Mesendoderm (in vitro differentiated cells): ENCODE data around the gene GAD1.

ENCODE experiments used
- DNase-seq: peaks from one replicate; pipeline ENCODE4 v3.0.0; 2013
- H2AK5ac ChIP-seq: 2 replicates; pipeline ENCODE4 v1.6.1; 2013; ENCODE audit warnings: low read length, inconsistent platforms
- H2BK120ac ChIP-seq: 2 replicates; pipeline ENCODE4 v1.6.1; 2013; ENCODE audit warnings: low read depth, mild to moderate bottlenecking, low read length, moderate library complexity, mixed read lengths
- H2BK15ac ChIP-seq: replicated peaks from 2 replicates; pipeline ENCODE4 v1.6.1; 2013; ENCODE audit warnings: low read depth, mild to moderate bottlenecking, moderate library complexity
- H2BK5ac ChIP-seq: 2 replicates; pipeline ENCODE4 v1.6.1; 2013; ENCODE audit warnings: low read length, inconsistent platforms
- H3K18ac ChIP-seq: 2 replicates; pipeline ENCODE4 v1.6.1; 2013; ENCODE audit warnings: mild to moderate bottlenecking, low read length, mixed read lengths
- H3K23ac ChIP-seq: one replicate; pipeline ENCODE4 v1.6.1; 2013; ENCODE audit warnings: low read length
- H3K27ac ChIP-seq: 2 replicates; pipeline ENCODE4 v1.5.1; 2013; ENCODE audit warnings: low read depth, mild to moderate bottlenecking, inconsistent platforms, low read length, moderate library complexity
- H3K27me3 ChIP-seq: 2 replicates; pipeline ENCODE4 v1.6.1; 2013; ENCODE audit warnings: low read length, control low read depth, mild to moderate bottlenecking, inconsistent platforms; ENCODE audit not compliant: insufficient read depth, poor library complexity
- H3K36me3 ChIP-seq: 2 replicates; pipeline ENCODE4 v1.6.1; 2013; ENCODE audit warnings: low read length, inconsistent platforms; ENCODE audit not compliant: control insufficient read depth, insufficient read depth
- H3K4ac ChIP-seq: one replicate; pipeline ENCODE4 v1.6.1; 2013; ENCODE audit warnings: low read depth, mild to moderate bottlenecking, low read length, moderate library complexity
- H3K4me1 ChIP-seq: 2 replicates; pipeline ENCODE4 v1.6.1; 2013; ENCODE audit warnings: low read depth, low read length, inconsistent platforms; ENCODE audit not compliant: control insufficient read depth
- H3K4me2 ChIP-seq: 2 replicates; pipeline ENCODE4 v1.6.1; 2013; ENCODE audit warnings: low read length
- H3K4me3 ChIP-seq: 2 replicates; pipeline ENCODE4 v1.5.1; 2013; ENCODE audit warnings: mild to moderate bottlenecking, low read length
- H3K56ac ChIP-seq: one replicate; pipeline ENCODE4 v1.6.1; 2013; ENCODE audit warnings: low read length
- H3K79me1 ChIP-seq: 2 replicates; pipeline ENCODE4 v1.6.1; 2013; ENCODE audit warnings: low read length, inconsistent platforms
- H3K79me2 ChIP-seq: 2 replicates; pipeline ENCODE4 v1.6.1; 2013; ENCODE audit warnings: mild to moderate bottlenecking, low read length; ENCODE audit not compliant: control insufficient read depth, insufficient read depth
- H3K9ac ChIP-seq: 2 replicates; pipeline ENCODE4 v1.6.1; 2013; ENCODE audit warnings: low read length, inconsistent platforms
- H4K5ac ChIP-seq: one replicate; pipeline ENCODE4 v1.6.1; 2013; ENCODE audit warnings: low read length
- H4K8ac ChIP-seq: one replicate; pipeline ENCODE4 v1.6.1; 2013; ENCODE audit warnings: low read depth, mild to moderate bottlenecking, control low read depth, low read length, moderate library complexity
- WGBS: extraction: QIAGEN DNeasy Blood & Tissue Kit; methylation state at CpG from one replicate; pipeline ENCODE4 v1.1.7; 2013; ENCODE audit warnings: low lambda C conversion rate, missing lambda C conversion rate; ENCODE audit not compliant: insufficient coverage; ENCODE audit errors: extremely low coverage; 5-methylcytosine and 5-hydroxymethylcytosine counted together

The GAD1 gene

DNA sequence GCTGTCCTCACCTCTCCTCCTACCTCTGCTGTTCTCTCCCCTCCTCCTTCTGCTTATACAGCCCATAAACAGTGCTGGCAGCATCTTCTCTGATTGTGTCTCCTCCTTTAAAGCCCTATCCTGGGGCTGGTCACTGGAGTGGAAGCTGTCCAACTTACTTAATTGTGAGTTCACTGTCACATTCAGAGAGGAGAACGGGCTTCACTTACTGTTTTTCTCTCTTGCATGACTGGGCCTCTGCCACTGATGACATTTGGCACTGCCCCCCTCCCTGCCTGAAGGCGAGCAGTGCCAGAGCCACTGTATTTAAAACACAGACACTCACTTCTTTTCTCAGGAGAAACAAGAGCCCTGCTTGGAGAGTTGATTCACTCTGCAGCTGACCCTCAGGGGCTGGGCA is 12.3 kb downstream of the GAD1 start:
- no peaks in the 10 kb centered on the region for H3K27me3 ChIP-seq
- no peak overlapping the region for H4K8ac ChIP-seq
- no peak overlapping the region for H3K9ac ChIP-seq
- H2BK120ac ChIP-seq: no peak overlapping the region
- no peaks in the 10 kb centered on the region for H3K79me2 ChIP-seq
- peaks cover under 1% of the 10 kb centered on the region for H3K4me1 ChIP-seq
- H2BK15ac ChIP-seq: no peak overlapping the region
- H3K23ac ChIP-seq: no peak overlapping the region
- H2AK5ac ChIP-seq: no peak overlapping the region
- no peak overlapping the region for H3K56ac ChIP-seq
- H3K79me1 ChIP-seq: no peaks in the 10 kb centered on the region
- no peak overlapping the region for H4K5ac ChIP-seq
- no peak overlapping the region for H3K4ac ChIP-seq
- H3K18ac ChIP-seq: no peak overlapping the region
- H3K4me2 ChIP-seq: no peak overlapping the region
- no peak overlapping the region for H3K4me3 ChIP-seq
- no peak for DNase-seq
- WGBS: no CpG with 5 or more reads among the region's 2 CpGs
- no peak overlapping the region for H3K27ac ChIP-seq
- no peak overlapping the region for H2BK5ac ChIP-seq
- no peaks in the 10 kb centered on the region for H3K36me3 ChIP-seq

DNA sequence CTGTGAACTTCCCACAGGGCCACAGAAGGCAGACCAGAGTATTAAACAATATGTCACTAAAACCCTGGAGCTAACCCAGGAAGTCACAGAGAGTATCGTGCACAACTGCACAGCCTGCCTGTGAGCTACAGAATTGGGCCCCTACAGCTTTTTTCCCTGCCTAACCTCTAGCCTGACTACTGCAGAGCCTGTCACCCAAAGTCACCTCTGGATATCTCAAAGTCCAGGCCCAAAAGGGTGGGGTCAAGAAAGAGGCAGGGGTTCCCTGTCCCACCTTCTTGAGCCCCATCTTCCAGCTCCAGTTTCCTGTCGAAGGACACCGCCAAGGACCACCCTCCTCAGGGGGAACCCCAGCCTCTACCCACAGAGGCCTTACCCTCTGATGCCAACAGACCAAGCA is 13.5 kb downstream of the GAD1 start:
- Histone ChIP-seq H3K9ac (no peak overlapping the region), H3K4me3 (no peak overlapping the region), H3K27me3 (no peaks in the 10 kb centered on the region), H3K79me1 (no peaks in the 10 kb centered on the region), H3K79me2 (no peaks in the 10 kb centered on the region), H2BK15ac (no peak overlapping the region), H3K4me2 (no peak overlapping the region), H3K4ac (no peak overlapping the region), H3K56ac (no peak overlapping the region), H3K36me3 (no peaks in the 10 kb centered on the region), H3K18ac (no peak overlapping the region), H4K8ac (no peak overlapping the region), H3K27ac (no peak overlapping the region), H2BK5ac (no peak overlapping the region), H2AK5ac (no peak overlapping the region), H4K5ac (no peak overlapping the region), H2BK120ac (no peak overlapping the region), H3K4me1 (no peaks in the 10 kb centered on the region), H3K23ac (no peak overlapping the region)
- WGBS: no CpG with 5 or more reads among the region's 3 CpGs
- DNase-seq: no peak

DNA sequence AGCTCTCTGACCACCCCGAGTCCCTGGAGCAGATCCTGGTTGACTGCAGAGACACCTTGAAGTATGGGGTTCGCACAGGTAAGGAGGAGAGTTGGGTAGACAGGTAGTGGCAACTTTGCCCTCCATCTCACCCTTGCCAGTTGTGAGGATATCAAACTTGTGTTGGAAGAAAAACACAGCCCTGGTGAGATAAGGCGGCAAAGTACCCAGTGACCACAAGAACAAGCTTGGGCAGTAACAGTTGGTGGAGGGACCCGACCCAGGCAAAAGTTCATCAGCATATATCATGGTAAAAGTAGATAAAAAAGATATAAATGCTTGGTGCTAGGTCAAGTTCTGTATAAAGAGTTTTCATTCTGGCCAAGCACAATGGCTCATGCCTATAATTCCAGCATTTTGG is 14.4 kb downstream of the GAD1 start:
- H2BK15ac ChIP-seq: no peak overlapping the region
- no peak overlapping the region for H3K4me3 ChIP-seq
- H2BK5ac ChIP-seq: no peak overlapping the region
- H4K8ac ChIP-seq: no peak overlapping the region
- no peaks in the 10 kb centered on the region for H3K79me1 ChIP-seq
- H3K4me1 ChIP-seq: no peaks in the 10 kb centered on the region
- DNase-seq: no peak
- H2BK120ac ChIP-seq: no peak overlapping the region
- no peak overlapping the region for H3K9ac ChIP-seq
- H3K4me2 ChIP-seq: no peak overlapping the region
- H3K27me3 ChIP-seq: no peaks in the 10 kb centered on the region
- H3K18ac ChIP-seq: no peak overlapping the region
- peaks cover under 1% of the 10 kb centered on the region for H3K36me3 ChIP-seq
- no peak overlapping the region for H3K23ac ChIP-seq
- H3K27ac ChIP-seq: no peak overlapping the region
- H3K56ac ChIP-seq: no peak overlapping the region
- H2AK5ac ChIP-seq: no peak overlapping the region
- no CpG with 5 or more reads among the region's 4 CpGs for WGBS
- H4K5ac ChIP-seq: no peak overlapping the region
- H3K79me2 ChIP-seq: no peaks in the 10 kb centered on the region
- no peak overlapping the region for H3K4ac ChIP-seq

DNA sequence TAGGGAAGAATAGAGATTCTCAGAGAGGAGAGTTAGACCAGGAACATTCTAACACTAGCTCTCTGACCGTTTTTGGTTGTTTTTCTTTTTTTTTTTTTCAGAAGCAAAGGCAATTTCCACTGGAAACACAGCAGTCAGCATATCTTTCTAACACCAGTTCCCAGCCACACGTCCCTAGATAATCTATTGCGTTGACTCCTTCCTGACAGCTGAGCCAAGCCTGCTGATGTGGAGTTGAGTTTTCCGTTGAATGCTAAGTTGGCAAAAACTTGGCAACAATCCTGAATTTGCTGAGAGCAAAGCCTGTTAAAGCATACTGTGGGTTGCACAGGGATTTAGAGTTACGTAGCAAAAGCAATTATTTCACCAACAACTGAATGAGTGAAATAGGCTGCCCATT is 19.3 kb downstream of the GAD1 start:
- Histone ChIP-seq H3K18ac (no peak overlapping the region), H3K4me3 (no peak overlapping the region), H3K27me3 (no peaks in the 10 kb centered on the region), H3K27ac (no peak overlapping the region), H3K4me1 (no peaks in the 10 kb centered on the region), H3K23ac (no peak overlapping the region), H3K79me1 (no peaks in the 10 kb centered on the region), H2BK5ac (no peak overlapping the region), H2BK120ac (no peak overlapping the region), H4K5ac (no peak overlapping the region), H3K36me3 (peaks cover 3% of the 10 kb centered on the region), H2BK15ac (no peak overlapping the region), H3K9ac (no peak overlapping the region), H4K8ac (no peak overlapping the region), H3K4ac (no peak overlapping the region), H3K79me2 (no peaks in the 10 kb centered on the region), H3K56ac (no peak overlapping the region), H2AK5ac (no peak overlapping the region), H3K4me2 (no peak overlapping the region)
- WGBS: no CpG with 5 or more reads among the region's 5 CpGs
- no peak for DNase-seq

DNA sequence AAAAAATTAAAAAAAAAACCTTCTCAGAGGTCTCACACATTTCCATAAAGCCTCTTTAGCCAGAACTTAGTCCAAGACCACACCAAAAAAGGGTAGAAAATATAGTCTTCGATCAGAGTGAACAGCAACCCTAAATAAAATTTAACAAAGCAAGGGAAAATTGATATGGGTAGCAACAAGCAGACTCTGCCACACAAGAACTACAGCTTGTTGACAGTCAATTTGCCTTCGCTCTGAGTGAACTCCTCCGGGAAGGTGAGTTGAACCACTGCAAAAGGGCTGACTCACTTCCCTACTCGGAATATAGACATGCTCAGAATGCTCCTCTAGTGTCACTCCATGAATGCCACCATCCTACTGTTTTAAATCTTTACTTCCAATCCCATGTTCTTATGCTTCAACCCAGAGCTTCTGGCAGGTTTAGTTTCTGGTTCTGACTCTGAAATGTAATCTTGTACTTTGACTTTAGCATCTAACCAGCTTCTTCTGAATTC is 24.1 kb downstream of the GAD1 start:
- H3K27me3 ChIP-seq: no peaks in the 10 kb centered on the region
- H2BK120ac ChIP-seq: no peak overlapping the region
- H3K9ac ChIP-seq: no peak overlapping the region
- H3K18ac ChIP-seq: no peak overlapping the region
- no peak overlapping the region for H3K4me3 ChIP-seq
- H4K8ac ChIP-seq: no peak overlapping the region
- no peak for DNase-seq
- H3K56ac ChIP-seq: no peak overlapping the region
- H3K4me1 ChIP-seq: no peaks in the 10 kb centered on the region
- H2BK5ac ChIP-seq: no peak overlapping the region
- H3K4me2 ChIP-seq: no peak overlapping the region
- H3K79me2 ChIP-seq: no peaks in the 10 kb centered on the region
- no peak overlapping the region for H3K4ac ChIP-seq
- peaks cover 4% of the 10 kb centered on the region for H3K36me3 ChIP-seq
- no peaks in the 10 kb centered on the region for H3K79me1 ChIP-seq
- no peak overlapping the region for H4K5ac ChIP-seq
- H3K23ac ChIP-seq: no peak overlapping the region
- H2BK15ac ChIP-seq: no peak overlapping the region
- no peak overlapping the region for H2AK5ac ChIP-seq
- no peak overlapping the region for H3K27ac ChIP-seq
- WGBS: no CpG with 5 or more reads among the region's 4 CpGs

DNA sequence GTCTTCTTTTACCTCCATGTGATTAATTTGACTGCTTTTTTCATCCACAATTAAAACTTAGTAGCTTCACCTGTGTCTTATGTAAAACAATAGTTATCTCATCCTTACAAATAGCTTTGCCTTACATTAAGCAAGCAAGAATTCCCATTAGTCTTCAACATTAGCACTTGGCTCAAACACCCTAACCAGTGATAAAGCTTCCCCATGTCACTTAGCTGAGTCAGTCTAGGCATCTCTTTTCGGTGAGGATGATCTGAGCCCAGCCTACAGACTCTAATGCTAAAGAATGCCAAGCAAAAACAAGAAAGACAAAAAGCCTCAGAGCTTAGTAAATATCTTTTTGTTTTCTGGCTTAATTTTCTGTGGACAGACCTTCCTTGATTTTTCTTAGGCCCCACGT is 26.1 kb downstream of the GAD1 start:
- Histone ChIP-seq H2BK15ac (no peak overlapping the region), H3K18ac (no peak overlapping the region), H3K79me2 (no peaks in the 10 kb centered on the region), H3K4me1 (no peaks in the 10 kb centered on the region), H3K27me3 (no peaks in the 10 kb centered on the region), H2AK5ac (no peak overlapping the region), H3K9ac (no peak overlapping the region), H3K79me1 (no peaks in the 10 kb centered on the region), H3K4me2 (no peak overlapping the region), H3K27ac (no peak overlapping the region), H3K4ac (no peak overlapping the region), H3K56ac (no peak overlapping the region), H3K23ac (no peak overlapping the region), H4K5ac (no peak overlapping the region), H4K8ac (no peak overlapping the region), H3K36me3 (peaks cover 1% of the 10 kb centered on the region), H3K4me3 (no peak overlapping the region), H2BK120ac (no peak overlapping the region), H2BK5ac (no peak overlapping the region)
- DNase-seq: no peak
- WGBS: no CpG with 5 or more reads among the region's 2 CpGs
